HG02623 (cell line): Measurements from ENCODE around the gene OCIAD2.
"Not testable (repeated sequence)": the region's sequence is repeated elsewhere in the genome, so short reads cannot be mapped to it uniquely, and the experiment has no call there.

Source experiments
- ATAC-seq: cut with Tn5 transposase; IDR thresholded peaks from one replicate; pipeline ENCODE4 v1.9.1; 2021; ENCODE audit warnings: moderate library complexity; ENCODE audit not compliant: unreplicated experiment

Gene OCIAD2

DNA sequence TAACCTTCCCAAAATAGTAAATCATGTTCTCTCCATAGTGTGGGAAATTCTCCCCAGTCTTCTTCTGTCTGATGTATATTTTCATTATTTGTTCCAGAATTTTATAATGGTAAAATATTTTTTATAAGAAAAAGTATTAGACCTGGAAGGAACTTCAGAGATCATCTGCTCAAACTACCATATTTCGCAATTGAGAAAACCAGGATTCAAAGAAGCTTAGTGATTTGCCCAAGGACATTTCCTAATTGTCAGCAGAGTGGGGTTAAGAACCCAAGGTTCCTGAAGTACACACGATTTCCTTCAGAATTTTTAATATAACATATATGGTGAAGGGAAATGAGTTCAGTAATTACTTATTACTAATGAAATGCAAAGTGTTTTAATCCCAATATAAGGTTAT, 51.6 kb downstream of the OCIAD2 start:
- no peak for ATAC-seq

- no peak for ATAC-seq
Measured at GRCh38 chr4:48854395-48854683, 52.2 kb downstream of the OCIAD2 start.

- ATAC-seq, result no peak
Measured at GRCh38 chr4:48853604-48854394, 52.8 kb downstream of the OCIAD2 start.

DNA sequence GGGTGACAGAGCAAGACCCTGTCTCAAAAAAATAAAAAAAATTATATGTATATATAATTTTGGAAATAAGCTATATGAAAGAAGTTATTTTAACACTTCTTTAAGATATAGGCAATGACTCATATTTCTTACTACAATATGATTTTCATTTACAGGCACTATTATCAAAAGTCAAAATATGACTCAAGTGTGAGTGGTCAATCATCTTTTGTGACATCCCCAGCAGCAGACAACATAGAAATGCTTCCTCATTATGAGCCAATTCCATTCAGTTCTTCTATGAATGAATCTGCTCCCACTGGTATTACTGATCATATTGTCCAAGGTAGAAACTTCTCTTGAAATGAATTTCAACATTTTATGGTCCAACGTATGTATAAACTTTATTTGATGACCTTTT, 54.9 kb downstream of the OCIAD2 start:
- no peak for ATAC-seq

DNA sequence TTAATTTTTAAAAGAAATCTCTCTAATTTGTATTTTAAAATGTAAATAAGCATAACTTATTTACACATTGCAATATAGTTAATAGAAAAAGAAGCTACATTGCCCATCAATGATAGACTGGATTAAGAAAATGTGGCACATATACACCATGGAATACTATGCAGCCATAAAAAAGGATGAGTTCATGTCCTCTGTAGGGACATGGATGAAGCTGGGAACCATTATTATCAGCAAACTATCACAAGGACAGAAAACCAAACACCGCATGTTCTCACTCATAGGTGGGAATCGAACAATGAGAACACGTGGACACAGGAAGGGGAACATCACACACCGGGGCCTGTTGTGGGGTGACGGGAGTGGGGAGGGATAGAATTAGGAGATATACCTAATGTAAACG, 57.8 kb downstream of the OCIAD2 start:
- not testable (repeated sequence) for ATAC-seq

- ATAC-seq, result no peak
Measured at GRCh38 chr4:48844843-48845242, 61.7 kb downstream of the OCIAD2 start.

DNA sequence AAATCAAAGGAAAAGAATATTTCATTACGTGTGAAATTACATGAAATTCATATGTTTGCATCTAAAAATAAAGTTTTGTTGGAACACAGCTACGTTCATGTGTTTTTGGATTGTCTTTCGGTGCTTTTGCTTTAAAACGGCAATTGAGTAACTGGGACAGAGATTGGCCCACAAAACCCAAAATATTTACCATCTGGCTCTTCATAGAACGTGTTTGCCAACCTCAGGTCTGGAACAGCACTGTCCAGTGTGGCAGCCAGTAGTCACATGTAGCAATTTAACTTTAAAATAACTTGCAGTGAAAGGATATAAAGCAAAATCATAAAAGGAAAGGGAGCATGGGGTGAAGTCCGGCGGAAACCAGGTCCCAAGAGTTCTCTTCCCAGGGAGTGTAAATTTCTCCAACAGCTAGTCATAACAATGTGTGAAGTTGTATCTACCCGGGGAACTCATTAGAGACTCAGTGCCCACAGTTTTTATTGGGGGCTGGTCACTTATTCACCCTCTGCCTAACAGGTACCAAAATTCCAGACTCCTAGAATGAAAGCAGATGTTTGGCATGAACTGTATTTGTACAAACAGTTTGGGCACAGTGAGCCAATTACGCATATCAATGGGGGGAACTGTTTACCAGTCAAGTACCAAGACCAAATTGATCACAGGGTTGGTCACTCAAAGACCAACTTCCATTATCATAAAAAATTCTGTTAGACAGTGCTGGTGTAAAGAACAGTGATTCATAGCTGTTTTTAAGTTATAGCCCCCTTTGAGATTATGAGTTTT, 65.3 kb downstream of the OCIAD2 start:
- no peak for ATAC-seq

GRCh38 chr4:48836658-48837057, 69.9 kb downstream of the OCIAD2 start:
- ATAC-seq, result no peak
